Panc1 (cell line): Measurements from ENCODE around the gene FTO.

Source experiments
- POLR2AphosphoS5 ChIP-seq: IDR thresholded peaks from 2 replicates; pipeline ENCODE4 v1.6.1; 2012; ENCODE audit warnings: mild to moderate bottlenecking, low read depth, low read length, moderate library complexity
- TF ChIP-seq, protein P1 (sequence below): fragments of 450-650 bp; IDR thresholded peaks from 2 replicates; pipeline ENCODE4 v1.5.1; 2017; ENCODE audit warnings: mild to moderate bottlenecking
- TF ChIP-seq, protein P2 (sequence below), 2 experiments: IDR thresholded peaks; 2 replicates each; pipeline ENCODE4 v1.6.1; 2011 to 2012; ENCODE audit warnings: low read depth in 2 of 2, control low read depth in 1 of 2, low read length in 1 of 2, mild to moderate bottlenecking in 1 of 2, moderate library complexity in 1 of 2; ENCODE audit not compliant: insufficient read depth in 1 of 2

DNA sequence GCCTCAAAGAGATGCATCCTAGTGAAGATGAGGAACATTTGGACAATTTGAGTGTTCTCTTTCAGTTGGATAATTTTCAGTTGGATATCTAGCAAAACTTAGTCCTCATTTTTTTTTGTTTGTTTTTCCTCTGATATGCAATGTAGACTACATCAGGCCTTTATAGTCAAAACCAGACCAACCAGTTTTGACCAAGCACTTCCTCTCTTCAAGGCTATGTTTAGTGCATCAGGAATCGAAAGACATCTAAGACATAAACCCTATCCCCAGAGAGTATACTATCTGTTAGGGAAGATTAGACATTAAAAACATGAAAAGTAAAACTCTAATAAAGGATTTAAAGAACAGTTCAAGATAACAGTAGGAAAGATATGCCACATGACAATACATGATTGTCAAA, 326.5 kb downstream of the FTO start:
- TF ChIP-seq, protein P1, sequence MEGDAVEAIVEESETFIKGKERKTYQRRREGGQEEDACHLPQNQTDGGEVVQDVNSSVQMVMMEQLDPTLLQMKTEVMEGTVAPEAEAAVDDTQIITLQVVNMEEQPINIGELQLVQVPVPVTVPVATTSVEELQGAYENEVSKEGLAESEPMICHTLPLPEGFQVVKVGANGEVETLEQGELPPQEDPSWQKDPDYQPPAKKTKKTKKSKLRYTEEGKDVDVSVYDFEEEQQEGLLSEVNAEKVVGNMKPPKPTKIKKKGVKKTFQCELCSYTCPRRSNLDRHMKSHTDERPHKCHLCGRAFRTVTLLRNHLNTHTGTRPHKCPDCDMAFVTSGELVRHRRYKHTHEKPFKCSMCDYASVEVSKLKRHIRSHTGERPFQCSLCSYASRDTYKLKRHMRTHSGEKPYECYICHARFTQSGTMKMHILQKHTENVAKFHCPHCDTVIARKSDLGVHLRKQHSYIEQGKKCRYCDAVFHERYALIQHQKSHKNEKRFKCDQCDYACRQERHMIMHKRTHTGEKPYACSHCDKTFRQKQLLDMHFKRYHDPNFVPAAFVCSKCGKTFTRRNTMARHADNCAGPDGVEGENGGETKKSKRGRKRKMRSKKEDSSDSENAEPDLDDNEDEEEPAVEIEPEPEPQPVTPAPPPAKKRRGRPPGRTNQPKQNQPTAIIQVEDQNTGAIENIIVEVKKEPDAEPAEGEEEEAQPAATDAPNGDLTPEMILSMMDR: no peak
- TF ChIP-seq, protein P2, sequence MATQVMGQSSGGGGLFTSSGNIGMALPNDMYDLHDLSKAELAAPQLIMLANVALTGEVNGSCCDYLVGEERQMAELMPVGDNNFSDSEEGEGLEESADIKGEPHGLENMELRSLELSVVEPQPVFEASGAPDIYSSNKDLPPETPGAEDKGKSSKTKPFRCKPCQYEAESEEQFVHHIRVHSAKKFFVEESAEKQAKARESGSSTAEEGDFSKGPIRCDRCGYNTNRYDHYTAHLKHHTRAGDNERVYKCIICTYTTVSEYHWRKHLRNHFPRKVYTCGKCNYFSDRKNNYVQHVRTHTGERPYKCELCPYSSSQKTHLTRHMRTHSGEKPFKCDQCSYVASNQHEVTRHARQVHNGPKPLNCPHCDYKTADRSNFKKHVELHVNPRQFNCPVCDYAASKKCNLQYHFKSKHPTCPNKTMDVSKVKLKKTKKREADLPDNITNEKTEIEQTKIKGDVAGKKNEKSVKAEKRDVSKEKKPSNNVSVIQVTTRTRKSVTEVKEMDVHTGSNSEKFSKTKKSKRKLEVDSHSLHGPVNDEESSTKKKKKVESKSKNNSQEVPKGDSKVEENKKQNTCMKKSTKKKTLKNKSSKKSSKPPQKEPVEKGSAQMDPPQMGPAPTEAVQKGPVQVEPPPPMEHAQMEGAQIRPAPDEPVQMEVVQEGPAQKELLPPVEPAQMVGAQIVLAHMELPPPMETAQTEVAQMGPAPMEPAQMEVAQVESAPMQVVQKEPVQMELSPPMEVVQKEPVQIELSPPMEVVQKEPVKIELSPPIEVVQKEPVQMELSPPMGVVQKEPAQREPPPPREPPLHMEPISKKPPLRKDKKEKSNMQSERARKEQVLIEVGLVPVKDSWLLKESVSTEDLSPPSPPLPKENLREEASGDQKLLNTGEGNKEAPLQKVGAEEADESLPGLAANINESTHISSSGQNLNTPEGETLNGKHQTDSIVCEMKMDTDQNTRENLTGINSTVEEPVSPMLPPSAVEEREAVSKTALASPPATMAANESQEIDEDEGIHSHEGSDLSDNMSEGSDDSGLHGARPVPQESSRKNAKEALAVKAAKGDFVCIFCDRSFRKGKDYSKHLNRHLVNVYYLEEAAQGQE (IDR thresholded peaks at IDR 0.05; ENCODE audit: insufficient read depth in 1 of 2, low read depth in 2 of 2, low read length in 1 of 2): no peak
- TF ChIP-seq POLR2AphosphoS5: no peak
